Stimulated activated CD8-positive, alpha-beta memory T cell treated with anti-CD3 and anti-CD28 coated beads, Interleukin-2, amount 100 ng/mL, for 1 hour (primary cell): ENCODE data around the gene KDF1.
"Not testable (repeated sequence)": the region's sequence is repeated elsewhere in the genome, so short reads cannot be mapped to it uniquely, and the experiment has no call there.

Source experiments
- DNase-seq, 2 donors: peaks; one replicate each; pipeline ENCODE4 v3.0.0-alpha.2; 2020; ENCODE audit warnings: low read depth in 2 of 2

The KDF1 gene

GRCh38 chr1:26994020-26994786, 33.9 kb upstream of the KDF1 start:
- DNase-seq: no peak

GRCh38 chr1:26993237-26994019, 33.2 kb upstream of the KDF1 start, which contains the start of gene TRNP1:
Gene TRNP1, plus strand, starts transcription at chr1:26993692. Its CDS starts 95 bp downstream, at chr1:26993787.
- peak; percentile 20 to 46 for DNase-seq

- no peak for DNase-seq
Observed at GRCh38 chr1:26991310-26992116, 31.2 kb upstream of the KDF1 start.

- DNase-seq: not testable (repeated sequence)
Observed at GRCh38 chr1:26989403-26990109, 29.3 kb upstream of the KDF1 start.

- DNase-seq: no peak
Observed at GRCh38 chr1:26986658-26987057, 26.4 kb upstream of the KDF1 start.

GRCh38 chr1:26984291-26984690, 24.0 kb upstream of the KDF1 start:
- no peak for DNase-seq

GRCh38 chr1:26983863-26984262, 23.6 kb upstream of the KDF1 start:
- no peak for DNase-seq

- DNase-seq: no peak
Observed at GRCh38 chr1:26981146-26981846, 21.0 kb upstream of the KDF1 start.

GRCh38 chr1:26978901-26979300, 18.6 kb upstream of the KDF1 start:
- no peak for DNase-seq

- DNase-seq: no peak
Observed at GRCh38 chr1:26976621-26977510, 16.6 kb upstream of the KDF1 start.

- no peak for DNase-seq
Observed at GRCh38 chr1:26972821-26973220, 12.6 kb upstream of the KDF1 start.

GRCh38 chr1:26972390-26972789, 12.1 kb upstream of the KDF1 start:
- DNase-seq: no peak

- no peak for DNase-seq
Observed at GRCh38 chr1:26971590-26971989, 11.3 kb upstream of the KDF1 start.

- DNase-seq: no peak
Observed at GRCh38 chr1:26970810-26971209, 10.5 kb upstream of the KDF1 start.

GRCh38 chr1:26965628-26966027, 5.4 kb upstream of the KDF1 start:
- no peak for DNase-seq

GRCh38 chr1:26965213-26965612, 4.9 kb upstream of the KDF1 start:
- DNase-seq: no peak

- no peak for DNase-seq
Observed at GRCh38 chr1:26961826-26962225, 1.6 kb upstream of the KDF1 start.

- DNase-seq: no peak
Observed at GRCh38 chr1:26960625-26960966, 328 bp upstream of the KDF1 start.

GRCh38 chr1:26959270-26959669, 998 bp downstream of the KDF1 start:
- DNase-seq: no peak

GRCh38 chr1:26957306-26957705, 3.0 kb downstream of the KDF1 start:
- DNase-seq: no peak
